GM13976 (cell line): ENCODE measurements around the gene SUCLG1.

Source experiments
- DNase-seq: peaks from one replicate; pipeline ENCODE4 v3.0.0; 2012; ENCODE audit warnings: low spot score
- CTCF ChIP-seq: IDR thresholded peaks from 2 replicates; pipeline ENCODE4 v1.5.1; 2012; ENCODE audit warnings: borderline replicate concordance, mild to moderate bottlenecking; ENCODE audit not compliant: insufficient read depth; ENCODE audit errors: extremely low read depth, missing control alignments, control extremely low read depth
- in situ Hi-C: fragments of 300-500 bp; cut with MboI; formaldehyde crosslinking; loops from one replicate; pipeline ENCODE4 v1.12.0; 2022; ENCODE audit warnings: low sequenced_read_pairs, mixed read lengths, inconsistent platforms; ENCODE audit not compliant: unreplicated experiment

SUCLG1 gene

GRCh38 chr2:84443477-84443876 is 15.6 kb downstream of the SUCLG1 start:
- DNase-seq: no peak
- no peak for TF ChIP-seq CTCF
- in situ Hi-C loops: no loop called here

- no peak for DNase-seq
- in situ Hi-C loops: no loop called here
These were observed 16.2 kb downstream of the SUCLG1 start for GRCh38 chr2:84442888-84443287.

GRCh38 chr2:84441505-84441904 is 17.6 kb downstream of the SUCLG1 start:
- no peak for DNase-seq

More at GRCh38 chr2:84442888-84443287, 16.2 kb downstream of the SUCLG1 start:
- TF ChIP-seq CTCF: no peak

GRCh38 chr2:84441036-84441435 is 18.0 kb downstream of the SUCLG1 start:
- in situ Hi-C loops: no loop called here
- DNase-seq: no peak
- no peak for TF ChIP-seq CTCF

More at GRCh38 chr2:84441505-84441904, 17.6 kb downstream of the SUCLG1 start:
- no peak for TF ChIP-seq CTCF
- in situ Hi-C loops: no loop called here

- DNase-seq: no peak
- no peak for TF ChIP-seq CTCF
- in situ Hi-C loops: no loop called here
These were observed 23.6 kb downstream of the SUCLG1 start for GRCh38 chr2:84435345-84436025.

- TF ChIP-seq CTCF: no peak
- in situ Hi-C loops: no loop called here
- no peak for DNase-seq
These were observed 29.8 kb downstream of the SUCLG1 start for GRCh38 chr2:84429328-84429727.
